NOMO-1 treated with DMSO at 0.1 percent for 48 hours (cell line): ENCODE data around the gene RFX8.
A peak's percentile ranks its signal among the peaks of the same experiment; 100 is the strongest.

Experiments
- DNase-seq: peaks from one replicate; lab custom pipeline; 2025; ENCODE audit not compliant: unreplicated experiment; lab: John Stamatoyannopoulos, UW

Gene RFX8

DNA sequence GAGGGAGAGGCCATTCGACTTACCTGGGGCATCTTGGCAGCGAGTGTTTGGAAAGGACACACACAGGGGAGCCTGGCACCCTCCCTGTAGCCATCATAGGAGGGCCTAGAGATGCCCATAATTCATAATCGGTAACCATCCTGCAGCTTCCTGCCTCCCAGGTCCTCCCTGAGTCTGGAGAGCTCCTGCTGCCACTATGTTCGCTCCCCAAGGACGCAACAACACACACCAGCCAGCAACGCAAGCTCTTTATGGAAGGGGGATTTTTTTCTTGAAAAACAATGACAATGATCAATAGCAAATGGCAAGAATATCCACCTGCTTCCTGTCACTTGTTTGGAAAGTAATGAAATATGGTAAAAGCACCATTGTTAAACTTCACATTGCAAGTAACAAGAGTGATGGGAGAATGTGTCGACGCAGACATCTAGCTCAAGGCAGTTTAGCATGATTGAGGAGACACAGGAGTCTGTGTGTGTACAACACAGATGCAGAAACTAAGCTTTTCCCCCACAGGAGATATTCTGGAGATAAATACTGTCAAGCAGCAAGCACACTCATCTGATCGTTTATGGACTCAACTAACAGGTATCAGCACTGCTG is 62.7 kb downstream of the RFX8 start:
- no peak for DNase-seq

DNA sequence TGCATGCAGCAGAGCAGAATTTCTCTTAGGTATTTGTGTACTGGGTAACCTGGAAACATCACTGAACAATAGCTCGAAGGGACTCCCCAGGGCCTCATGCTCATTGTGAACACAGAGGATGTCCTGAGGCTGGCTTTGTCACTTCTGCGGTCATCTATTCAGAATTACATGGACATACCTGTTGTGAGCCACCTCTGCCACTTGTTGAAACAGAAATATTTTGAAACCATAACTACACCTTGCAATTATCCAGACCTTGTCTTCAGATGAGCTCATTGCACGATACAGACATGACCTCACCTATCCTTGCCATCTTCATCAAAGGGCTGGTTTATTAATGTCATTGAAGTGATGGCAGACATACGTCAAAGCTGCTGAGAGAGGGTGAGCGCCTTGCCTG is 64.2 kb downstream of the RFX8 start:
- DNase-seq, result no peak

DNA sequence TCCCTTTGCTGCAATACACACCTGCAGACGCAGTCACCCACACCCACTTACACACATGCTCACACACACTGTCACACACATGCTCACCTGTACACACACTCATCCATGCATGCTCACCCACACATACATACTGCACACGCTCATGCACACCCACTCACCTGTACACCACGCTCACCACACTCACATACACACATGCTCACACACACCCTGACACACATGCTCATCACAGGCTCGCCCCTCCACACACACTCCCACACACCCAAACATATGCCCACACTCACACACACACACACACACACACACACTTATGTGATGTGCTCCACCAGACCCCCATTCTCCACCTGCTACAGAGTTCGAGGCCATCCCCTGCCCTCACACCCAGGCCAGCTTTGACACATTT is 64.8 kb downstream of the RFX8 start:
- DNase-seq, result no peak

DNA sequence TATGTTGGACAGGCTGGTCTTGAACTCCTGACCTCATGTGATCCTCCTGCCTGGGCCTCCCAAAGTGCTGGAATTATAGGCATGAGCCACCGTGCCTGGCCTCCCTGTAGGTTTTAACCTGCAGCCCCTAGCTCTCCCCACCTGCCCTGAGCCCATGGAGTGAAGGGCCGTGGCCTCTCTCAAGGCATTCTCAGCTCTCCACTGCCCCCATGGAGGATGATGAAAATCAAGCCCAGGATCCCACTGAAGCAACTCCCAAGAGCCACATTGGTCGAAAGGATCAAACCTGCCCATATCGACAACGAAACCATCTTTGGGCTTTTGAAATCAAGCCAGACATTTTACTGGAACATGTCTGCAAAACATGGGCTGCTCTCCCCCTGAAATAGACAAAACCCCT is 65.2 kb downstream of the RFX8 start:
- no peak for DNase-seq

DNA sequence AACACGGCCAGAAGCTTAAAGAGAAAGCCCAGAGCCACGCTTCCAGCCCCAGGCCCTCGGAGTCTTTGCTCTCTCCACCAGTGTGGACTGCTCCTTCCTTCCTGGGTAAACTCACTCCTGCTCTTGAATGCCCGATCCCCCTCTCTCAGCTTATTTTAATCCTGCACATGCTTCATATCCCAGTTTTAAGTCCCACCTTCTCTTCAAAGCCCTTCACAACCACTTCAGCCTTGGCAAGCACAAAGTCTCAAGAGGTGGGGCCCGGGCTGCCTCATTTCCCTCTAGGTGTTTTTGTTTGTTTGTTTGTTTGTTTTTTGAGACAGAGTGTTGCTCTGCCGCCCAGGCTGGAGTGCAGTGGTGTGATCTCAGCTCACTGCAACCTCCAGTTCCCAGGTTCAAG is 66.0 kb downstream of the RFX8 start:
- DNase-seq, result no peak

DNA sequence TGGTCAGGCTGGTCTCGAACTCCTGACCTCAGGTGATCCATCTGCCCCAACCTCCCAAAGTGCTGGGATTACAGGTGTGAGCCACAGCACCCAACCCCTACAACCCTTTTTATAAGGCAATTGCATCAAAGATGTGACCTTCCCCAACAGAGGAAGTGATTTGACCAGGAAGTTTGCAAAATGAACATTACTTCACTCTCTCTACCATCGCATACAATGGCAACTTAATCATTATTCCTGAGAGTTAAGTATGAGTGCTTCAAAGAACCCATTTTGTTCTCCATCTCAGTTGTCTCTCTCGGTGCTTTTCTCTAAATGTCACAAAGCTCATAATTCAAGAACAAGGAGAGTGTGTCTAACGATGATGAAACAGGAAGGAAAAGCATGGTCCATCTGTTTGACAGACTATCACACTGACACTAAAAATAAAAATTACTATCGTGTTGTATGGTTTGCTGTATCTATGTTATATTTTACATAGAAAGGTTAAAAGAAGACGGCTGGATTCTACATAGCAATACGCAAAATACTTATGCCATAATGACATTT is 69.5 kb downstream of the RFX8 start:
- DNase-seq, result peak; percentile 72

DNA sequence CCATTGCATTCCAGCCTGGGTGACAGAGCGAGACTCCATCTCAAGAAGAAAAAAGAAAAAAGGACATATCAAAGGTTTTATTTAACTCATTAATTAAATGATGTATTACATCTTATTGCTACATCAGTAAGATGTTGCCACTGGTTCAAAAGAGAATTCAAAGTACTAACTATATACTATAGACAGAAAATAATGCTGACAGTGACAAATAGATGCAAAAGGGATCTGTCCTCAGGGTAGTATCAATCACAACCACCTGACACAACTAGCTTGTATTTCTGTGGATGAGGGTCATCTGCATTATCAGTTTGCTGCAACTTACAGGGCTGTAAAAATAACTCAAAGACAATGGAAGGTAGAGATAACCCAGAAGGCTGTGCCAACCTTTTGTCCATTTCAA is 71.2 kb downstream of the RFX8 start:
- DNase-seq, result no peak

DNA sequence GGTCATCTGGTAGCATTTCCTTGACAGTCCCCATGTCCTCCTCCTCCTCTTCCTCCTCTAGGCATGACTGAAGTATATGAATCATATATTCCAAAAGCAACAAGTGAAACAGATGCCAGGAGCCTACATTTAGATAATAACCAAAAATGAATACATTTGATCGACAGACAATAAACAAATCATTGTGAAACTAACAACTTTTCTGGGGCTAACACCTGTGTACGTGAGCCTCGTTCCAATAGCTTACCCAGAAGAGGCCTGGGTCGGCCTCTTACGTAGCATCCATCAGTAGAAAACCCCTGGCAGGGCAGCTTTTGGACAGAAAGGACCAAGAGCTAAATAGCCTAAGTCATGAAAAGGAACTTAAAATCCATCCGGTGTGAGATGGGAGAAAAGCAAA is 72.3 kb downstream of the RFX8 start:
- DNase-seq, result no peak

DNA sequence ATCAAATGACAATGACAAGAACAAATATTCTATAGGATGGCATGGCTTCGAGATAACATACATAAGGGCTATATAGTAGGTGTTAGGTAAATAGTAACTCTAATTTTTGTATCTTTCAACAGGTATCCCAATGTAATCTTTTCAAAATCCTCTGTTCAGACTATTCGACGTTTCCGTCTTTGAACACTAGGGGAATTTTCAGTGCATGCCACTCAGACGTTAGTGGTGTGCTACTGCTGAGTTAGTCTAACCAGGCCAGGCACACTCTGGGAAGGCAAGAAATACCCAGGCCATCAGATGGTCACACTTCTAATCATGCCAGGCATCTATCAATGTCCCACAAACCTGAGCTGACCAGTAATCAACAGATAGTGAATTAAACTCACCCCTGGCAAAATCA is 73.0 kb downstream of the RFX8 start:
- no peak for DNase-seq

DNA sequence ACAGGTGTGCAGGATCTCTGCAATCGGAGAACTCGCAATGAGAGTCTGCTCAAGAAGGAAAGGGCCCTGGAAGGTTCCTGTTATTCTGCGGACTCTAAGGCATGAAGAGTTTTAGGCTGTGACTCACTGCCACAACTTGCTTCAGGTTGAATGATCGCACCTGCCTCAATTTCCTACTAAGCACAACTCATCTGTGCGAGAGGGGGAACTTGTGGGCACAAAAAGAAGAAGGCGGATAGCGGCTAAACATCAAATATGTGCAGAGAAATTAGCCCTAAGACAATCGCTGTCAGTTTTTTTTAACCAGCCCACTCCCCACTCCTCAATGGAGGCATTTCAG is 73.6 kb downstream of the RFX8 start:
- DNase-seq, result no peak

DNA sequence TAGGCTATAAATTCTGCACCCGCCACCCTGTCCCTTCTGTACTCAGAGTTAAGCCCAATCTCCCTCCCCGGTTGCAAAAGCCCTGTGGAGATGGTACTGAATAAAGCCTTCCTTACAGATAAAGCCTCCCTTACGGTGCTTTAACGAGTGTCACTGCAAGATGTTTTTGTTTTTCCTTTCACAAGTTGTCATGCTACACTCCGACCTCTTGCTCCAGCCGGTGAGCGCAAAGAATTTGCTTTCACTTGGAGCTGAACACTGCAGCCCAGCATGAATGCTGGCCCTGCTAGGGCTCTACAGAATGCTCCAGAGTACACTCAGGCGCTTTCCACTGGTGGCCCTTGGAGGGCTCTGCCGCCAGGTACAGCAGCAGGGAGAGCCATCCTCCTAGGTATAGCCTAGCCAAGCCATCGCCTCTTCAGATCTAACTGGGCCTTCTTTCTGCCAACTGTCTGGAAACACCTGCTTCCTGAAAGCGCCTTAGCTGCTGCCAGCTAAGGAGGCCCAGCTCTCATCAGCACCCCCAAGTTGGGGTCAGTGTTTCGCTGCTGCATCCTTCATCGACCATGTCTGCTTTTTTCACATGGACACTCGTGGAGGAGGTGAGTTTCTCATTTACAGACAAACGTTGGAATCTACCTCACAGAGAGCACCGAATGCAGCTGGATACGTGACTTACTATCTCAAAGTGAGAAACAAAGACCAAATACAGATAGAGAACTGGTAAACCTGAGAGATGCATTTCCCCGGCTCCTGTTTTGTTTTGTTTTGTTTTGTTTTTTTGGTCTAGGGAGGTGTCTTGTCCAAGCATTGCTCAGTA is 74.2 kb downstream of the RFX8 start:
- no peak for DNase-seq

DNA sequence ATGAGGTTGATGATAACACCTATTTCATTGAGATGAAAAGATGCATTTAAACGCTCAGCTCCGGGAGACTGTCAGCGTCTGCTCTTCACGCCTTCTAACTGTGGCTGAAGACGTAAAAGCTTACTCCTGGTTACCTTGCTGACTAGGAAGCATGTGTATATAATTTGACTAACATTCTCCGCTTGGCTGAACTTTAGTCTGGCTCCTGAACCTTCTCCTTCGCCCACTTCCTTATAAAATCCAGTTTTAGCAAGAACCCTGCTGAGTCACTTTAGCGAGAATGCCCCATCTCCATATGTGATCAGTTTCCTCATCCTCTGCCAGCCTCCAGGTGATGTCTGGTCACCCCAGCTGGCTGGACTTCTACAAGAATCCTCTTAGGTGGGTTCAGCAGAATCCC is 74.9 kb downstream of the RFX8 start:
- peak; percentile 30 for DNase-seq

DNA sequence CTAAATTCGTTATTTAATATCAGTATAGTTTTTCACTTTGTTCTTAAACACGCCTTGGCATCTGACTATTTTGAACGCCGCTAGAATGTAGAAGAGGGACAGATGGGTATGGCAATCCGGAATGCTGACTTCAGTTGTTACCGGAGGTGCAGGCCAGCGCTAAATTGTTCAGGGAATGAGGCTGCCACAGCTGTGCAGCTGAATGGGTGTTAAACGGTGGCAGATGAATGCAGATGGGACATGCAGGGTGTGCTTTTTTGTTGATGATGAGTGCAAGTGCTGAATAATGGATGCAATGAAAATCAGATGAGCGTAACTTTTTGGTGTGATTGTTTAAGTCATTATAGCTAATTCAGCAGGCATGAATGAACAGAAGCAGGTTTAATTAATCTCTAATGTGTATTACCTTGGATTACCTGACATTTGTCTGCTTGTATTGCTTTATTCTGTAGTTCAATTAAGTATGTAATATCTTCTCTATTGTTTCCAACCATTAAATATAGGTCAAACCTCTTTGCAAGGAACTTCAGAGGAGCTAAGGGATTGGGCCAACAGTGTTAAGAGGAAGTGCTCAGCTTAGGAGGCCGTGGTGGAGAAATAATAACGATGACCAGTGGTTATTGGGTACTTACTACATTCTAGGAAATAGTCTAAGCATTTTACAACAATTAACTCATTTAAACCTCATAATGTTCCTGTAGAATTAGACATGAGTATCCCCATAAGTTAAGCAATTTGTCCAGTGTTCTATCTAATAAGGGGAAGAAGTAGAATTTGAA is 75.7 kb downstream of the RFX8 start:
- peak; percentile 6 for DNase-seq

DNA sequence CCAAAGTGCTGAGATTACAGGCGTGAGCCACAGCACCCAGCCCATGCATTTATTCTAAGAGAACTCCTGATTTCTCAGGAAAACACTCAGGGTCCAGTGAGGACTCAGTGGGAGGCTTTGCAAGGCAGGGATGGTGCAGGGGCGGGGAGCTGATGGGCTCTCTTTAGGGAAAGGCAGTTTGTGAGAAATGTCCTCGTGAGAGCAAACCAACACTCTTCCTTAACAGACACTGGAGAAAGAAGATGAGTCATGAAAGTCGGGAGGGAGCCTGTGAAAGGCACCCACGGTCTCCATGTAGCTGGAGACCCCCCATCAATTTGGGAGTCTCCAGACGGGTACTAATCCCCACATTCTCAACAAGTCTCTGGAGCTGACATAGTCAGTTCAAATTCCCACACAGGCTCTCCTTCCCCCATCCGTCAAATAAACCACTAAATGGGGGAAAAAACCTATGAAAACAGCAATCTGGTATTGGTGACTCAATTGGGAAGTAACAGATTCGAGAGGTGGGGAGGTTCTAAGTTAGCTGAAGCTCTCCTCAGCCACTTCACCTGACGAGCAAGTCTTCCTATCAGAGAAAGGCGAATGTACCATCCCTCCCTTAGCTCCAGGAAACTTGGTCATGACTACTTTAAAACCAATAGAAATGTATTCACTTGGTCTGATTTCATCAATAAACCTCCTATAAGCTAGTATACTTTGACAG is 76.6 kb downstream of the RFX8 start:
- DNase-seq, result no peak

DNA sequence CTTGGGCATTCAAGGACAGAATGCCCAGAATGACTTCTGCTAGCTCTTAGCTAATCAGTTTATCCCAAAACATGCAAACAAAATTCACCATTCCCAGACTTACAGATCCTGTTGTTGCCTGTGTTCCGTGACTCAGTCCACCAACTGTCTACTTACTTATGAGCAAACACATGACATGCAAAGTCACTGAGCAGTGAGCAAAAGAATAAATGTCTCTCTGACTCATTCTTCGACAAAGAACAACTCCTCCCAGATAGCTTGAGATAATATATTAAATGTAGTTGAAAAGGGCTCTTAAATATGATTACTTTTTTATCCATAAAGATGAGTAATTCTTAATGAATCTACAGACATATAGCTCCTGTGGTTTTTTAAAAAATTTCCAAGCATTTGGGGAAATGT is 78.6 kb downstream of the RFX8 start:
- no peak for DNase-seq

DNA sequence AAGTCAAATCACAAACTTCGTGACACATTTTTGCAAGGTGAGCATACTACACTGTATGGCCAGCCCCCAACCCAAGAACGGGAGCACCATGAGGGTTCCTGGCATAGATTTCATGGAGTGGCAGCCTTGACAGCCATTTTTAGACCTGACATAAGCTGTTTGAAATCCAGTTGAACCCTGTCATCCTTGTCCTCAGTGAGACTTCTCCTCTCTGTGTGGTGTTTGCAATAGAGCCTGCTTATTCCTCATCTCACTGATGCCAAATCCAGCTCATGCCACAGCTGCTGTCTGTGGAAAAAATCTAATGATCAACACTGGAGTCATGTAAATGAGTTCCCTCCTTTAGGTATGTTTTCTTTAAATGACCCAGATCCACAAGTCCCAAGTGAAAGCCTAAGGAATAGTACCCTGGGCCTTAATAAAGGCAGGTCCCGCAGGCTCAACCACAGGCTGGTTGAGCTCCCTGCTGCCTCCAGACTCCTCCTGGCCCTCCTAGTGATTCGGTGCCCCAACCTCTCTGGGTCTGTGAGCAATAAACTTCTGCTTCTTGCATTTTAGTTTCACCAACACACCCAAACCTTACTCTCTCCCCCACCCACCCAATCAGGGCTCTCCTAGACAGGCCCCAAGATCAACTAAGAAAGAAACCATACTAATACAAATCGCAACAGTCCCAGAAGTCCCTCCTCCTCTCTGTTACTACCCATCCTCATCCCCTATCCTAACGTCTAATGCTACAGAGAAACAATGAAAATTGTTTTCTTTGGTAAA is 79.2 kb downstream of the RFX8 start:
- no peak for DNase-seq

DNA sequence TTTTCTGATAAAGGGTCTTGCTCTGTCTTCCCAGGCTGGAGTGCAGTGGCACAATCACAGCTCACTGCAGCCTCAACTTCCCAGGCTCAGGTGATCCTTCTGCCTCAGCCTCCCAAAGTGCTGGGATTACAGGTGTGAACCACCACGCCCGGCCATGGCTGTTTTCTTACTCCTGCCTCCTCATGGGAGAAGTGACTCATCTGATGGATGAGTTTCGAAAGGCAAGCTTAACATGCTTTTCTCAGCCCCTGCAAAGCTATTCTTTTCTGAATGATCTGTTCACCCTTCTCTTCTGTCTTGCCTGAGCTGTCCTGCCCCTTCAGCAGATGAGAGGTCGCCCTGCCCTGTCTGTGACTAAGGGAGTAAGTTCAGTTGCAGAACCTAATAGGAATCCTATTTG is 86.7 kb downstream of the RFX8 start:
- DNase-seq, result peak; percentile 27

DNA sequence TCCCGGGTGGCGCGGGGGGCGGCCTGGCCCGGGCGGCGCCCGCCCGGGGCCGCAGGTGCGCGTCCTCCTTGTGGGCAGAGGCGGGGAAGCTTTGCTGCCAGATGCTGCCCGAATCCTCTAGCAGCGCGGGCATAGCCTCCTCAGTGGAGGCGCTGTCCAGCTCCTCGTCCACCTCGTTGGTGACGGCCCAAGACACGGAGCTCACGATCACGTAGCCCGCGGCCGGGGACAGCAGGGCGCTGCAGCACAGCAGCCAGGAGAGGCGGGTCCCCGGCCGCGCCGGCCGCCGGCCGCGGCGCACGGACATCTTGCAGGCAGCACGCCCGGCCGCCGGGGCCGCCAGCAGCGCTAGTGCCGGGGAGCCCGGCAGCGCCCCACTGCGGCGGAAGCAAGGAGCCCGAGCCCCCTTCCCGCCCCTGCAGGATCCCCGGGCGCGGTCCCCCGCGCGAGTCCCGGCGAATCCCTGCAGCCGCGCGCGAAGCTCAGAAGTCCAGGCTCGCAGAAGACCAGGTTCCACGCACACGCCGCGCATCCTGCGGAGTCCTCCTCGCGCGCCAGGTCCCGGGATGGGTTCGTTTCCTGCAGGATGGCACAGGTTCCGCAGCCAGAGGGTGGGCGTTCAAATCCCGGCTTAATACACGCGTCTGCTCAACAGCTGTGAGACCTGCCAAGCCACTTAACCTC is 87.6 kb downstream of the RFX8 start, which contains the start of gene CREG2:
CREG2 (minus strand) TSS at position 353 of the 684 bp plus-strand sequence; CDS start at position 307, 46 bp downstream.
- peak; percentile 38 for DNase-seq

DNA sequence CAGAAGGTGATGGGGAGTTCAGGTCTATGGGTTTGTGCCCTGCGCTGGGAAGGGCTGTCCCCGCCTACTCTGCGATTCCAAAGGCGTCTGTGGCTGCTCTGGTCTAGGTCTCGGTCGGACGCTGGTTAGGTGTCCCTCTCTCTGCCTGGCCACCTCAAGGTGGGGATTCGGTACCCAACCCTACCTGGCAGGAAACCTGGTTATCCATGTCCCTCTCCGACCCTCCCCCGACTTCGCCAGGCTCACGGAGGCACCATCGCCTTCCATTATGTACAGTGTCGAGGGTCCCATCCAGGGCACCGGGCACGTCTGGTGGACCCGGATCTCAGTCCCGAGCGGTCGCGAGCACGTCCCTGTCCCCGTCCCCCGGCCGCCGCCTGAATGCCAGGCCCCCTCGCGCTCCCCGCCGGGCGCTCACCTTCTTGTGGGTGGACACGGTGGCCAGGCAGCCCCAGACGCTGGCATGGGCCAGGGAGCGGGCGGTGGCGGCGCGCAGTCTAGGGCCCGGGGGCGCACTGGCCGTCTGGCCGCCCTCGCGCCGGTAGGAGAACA is 88.2 kb downstream of the RFX8 start:
- DNase-seq, result no peak
